HepG2 (cell line): ENCODE results near the gene TRAF4. TPM values are rescaled to one million over a fixed set of nuclear protein-coding genes. Genes with fewer than 3 reads are reported as not detected.
A peak's percentile ranks its signal among the peaks of the same experiment; 100 is the strongest.

ENCODE experiments used
- BCLAF1 ChIP-seq: fragments of 450-650 bp; IDR thresholded peaks from 2 replicates; pipeline ENCODE4 v1.6.1; 2017; ENCODE audit warnings: mild to moderate bottlenecking
- CCDC6 ChIP-seq: sonication (generic); formaldehyde crosslinking; IDR thresholded peaks from 2 replicates; pipeline ENCODE4 v1.8.1; 2022; ENCODE audit warnings: mild to moderate bottlenecking, missing genetic modification reagents, moderate library complexity
- CHD4 ChIP-seq: fragments of 200-600 bp; sonication (generic); IDR thresholded peaks from 2 replicates; pipeline ENCODE4 v1.7.0; 2017; ENCODE audit warnings: mild to moderate bottlenecking, low read length, borderline replicate concordance
- ERF ChIP-seq: IDR thresholded peaks from 2 replicates; pipeline ENCODE4 v1.6.1; 2018; ENCODE audit warnings: missing biosample characterization, missing genetic modification reagents
- MAFK ChIP-seq, 2 experiments: IDR thresholded peaks in 1 of 2; conservative IDR thresholded peaks in 1 of 2; 2 replicates each; pipeline ENCODE4 v1.6.1; 2011; ENCODE audit warnings: improper control_type of control experiment in 2 of 2, low read length in 2 of 2
- SIX1 ChIP-seq: sonication (generic); formaldehyde crosslinking; IDR thresholded peaks from 2 replicates; pipeline ENCODE4 v1.4.0; 2020; ENCODE audit warnings: missing genetic modification reagents, borderline replicate concordance
- ZEB1 ChIP-seq: IDR thresholded peaks from 2 replicates; pipeline ENCODE4 v1.6.1; 2012; ENCODE audit warnings: mild to moderate bottlenecking, low read depth, inconsistent platforms; ENCODE audit not compliant: insufficient replicate concordance
- ZNF839 ChIP-seq: sonication (generic); formaldehyde crosslinking; IDR thresholded peaks from 2 replicates; pipeline ENCODE4 v1.4.0; 2020; ENCODE audit warnings: missing genetic modification reagents, mild to moderate bottlenecking, borderline replicate concordance
- polyA plus RNA-seq, 8 experiments: library from polyadenylated mRNA; depleted of rRNA in 3 of 8; stranded (reverse) in 7 of 8; unstranded in 1 of 8; fragments of >200 nt; fragmentation: Illumina TruSeq in 4 of 8; extraction: Trizol in 4 of 8; gene quantifications; 2 replicates each; pipeline versions ENCODE4 v1.2.1 to v1.2.3, GENCODE V29; 2011 to 2016; ENCODE audit warnings: low read depth in 4 of 8, missing spikeins in 1 of 8, mixed read lengths in 1 of 8; ENCODE audit not compliant: insufficient read depth in 1 of 8
- total RNA-seq, 5 experiments: library from RNA; depleted of rRNA; stranded (reverse); fragments of >200 nt; fragmentation: Illumina TruSeq; extraction: Trizol; gene quantifications; 2 replicates each; pipeline ENCODE4 v1.2.3, GENCODE V29; 2016; ENCODE audit warnings: low read depth in 1 of 5
- TF ChIP-seq, protein P1 (sequence below): sonication (generic); formaldehyde crosslinking; IDR thresholded peaks from 2 replicates; pipeline ENCODE4 v1.9.0; 2021; ENCODE audit warnings: mild to moderate bottlenecking, missing genetic modification reagents
- TF ChIP-seq, protein P2 (sequence below): IDR thresholded peaks from 2 replicates; pipeline ENCODE4 v1.6.1; 2016; ENCODE audit warnings: low read depth
- TF ChIP-seq, protein P3 (sequence below): sonication (generic); formaldehyde crosslinking; IDR thresholded peaks from 2 replicates; pipeline ENCODE4 v1.4.0; 2020; ENCODE audit warnings: missing genetic modification reagents

The TRAF4 gene
- total and polyA plus RNA-seq, 2 of the 13 experiments (the other 11 are each of a cell fraction or from before 2014, with no cell fraction given), result 86.0 to 89.9 TPM

DNA sequence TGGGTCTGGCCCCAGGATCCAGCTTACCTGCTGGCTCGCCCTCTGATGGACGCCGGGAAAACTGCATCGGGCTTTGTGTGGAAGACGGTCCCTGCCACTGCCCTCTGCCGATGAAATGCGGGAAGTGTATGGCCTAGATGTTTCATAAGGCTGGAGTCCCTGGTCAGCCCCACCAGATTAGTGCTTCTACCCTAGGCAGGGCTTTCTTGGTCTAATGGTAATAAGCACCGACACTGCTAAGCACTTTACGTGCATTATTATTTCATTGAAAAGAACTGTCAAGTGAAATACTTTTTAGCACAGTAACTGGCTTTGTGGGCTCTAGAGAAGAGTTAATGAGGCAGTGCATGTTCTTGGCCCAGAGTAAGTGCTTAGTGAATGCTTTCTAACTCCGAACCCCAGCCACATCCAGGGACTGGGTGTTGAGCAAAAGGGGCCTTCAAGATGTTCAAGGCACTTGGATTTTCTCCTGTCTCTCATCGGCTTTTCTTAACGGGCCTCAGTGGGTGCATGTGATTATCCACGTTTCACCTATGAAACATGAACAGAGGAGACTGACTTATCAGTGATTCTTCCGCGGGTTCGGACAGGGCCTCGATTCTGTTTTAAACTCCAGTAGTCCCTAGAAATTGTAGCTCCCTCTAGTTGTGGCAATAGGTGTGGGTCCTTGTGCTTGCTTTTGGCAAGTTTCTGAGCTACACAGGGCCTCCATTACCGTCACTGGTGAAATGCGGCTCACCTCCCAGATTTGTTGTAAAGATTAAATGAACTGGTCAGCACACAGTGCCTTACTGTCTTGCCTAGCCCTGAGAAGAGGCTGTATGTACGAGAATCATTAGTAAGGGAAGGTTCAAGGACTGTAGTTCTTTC, 6.6 kb downstream of the TRAF4 start (continued):
- TF ChIP-seq, protein P1, sequence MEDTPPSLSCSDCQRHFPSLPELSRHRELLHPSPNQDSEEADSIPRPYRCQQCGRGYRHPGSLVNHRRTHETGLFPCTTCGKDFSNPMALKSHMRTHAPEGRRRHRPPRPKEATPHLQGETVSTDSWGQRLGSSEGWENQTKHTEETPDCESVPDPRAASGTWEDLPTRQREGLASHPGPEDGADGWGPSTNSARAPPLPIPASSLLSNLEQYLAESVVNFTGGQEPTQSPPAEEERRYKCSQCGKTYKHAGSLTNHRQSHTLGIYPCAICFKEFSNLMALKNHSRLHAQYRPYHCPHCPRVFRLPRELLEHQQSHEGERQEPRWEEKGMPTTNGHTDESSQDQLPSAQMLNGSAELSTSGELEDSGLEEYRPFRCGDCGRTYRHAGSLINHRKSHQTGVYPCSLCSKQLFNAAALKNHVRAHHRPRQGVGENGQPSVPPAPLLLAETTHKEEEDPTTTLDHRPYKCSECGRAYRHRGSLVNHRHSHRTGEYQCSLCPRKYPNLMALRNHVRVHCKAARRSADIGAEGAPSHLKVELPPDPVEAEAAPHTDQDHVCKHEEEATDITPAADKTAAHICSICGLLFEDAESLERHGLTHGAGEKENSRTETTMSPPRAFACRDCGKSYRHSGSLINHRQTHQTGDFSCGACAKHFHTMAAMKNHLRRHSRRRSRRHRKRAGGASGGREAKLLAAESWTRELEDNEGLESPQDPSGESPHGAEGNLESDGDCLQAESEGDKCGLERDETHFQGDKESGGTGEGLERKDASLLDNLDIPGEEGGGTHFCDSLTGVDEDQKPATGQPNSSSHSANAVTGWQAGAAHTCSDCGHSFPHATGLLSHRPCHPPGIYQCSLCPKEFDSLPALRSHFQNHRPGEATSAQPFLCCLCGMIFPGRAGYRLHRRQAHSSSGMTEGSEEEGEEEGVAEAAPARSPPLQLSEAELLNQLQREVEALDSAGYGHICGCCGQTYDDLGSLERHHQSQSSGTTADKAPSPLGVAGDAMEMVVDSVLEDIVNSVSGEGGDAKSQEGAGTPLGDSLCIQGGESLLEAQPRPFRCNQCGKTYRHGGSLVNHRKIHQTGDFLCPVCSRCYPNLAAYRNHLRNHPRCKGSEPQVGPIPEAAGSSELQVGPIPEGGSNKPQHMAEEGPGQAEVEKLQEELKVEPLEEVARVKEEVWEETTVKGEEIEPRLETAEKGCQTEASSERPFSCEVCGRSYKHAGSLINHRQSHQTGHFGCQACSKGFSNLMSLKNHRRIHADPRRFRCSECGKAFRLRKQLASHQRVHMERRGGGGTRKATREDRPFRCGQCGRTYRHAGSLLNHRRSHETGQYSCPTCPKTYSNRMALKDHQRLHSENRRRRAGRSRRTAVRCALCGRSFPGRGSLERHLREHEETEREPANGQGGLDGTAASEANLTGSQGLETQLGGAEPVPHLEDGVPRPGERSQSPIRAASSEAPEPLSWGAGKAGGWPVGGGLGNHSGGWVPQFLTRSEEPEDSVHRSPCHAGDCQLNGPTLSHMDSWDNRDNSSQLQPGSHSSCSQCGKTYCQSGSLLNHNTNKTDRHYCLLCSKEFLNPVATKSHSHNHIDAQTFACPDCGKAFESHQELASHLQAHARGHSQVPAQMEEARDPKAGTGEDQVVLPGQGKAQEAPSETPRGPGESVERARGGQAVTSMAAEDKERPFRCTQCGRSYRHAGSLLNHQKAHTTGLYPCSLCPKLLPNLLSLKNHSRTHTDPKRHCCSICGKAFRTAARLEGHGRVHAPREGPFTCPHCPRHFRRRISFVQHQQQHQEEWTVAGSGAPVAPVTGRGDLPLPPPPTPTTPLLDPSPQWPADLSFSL (CRISPR knock-in tag), result no peak
- no peak for TF ChIP-seq ZNF839 (CRISPR knock-in tag)
- 0 out of 2 replicates have a peak, but pooled peaks have one; percentile 28 for TF ChIP-seq CHD4
- no peak for TF ChIP-seq SIX1 (CRISPR knock-in tag)
- TF ChIP-seq, protein P2, sequence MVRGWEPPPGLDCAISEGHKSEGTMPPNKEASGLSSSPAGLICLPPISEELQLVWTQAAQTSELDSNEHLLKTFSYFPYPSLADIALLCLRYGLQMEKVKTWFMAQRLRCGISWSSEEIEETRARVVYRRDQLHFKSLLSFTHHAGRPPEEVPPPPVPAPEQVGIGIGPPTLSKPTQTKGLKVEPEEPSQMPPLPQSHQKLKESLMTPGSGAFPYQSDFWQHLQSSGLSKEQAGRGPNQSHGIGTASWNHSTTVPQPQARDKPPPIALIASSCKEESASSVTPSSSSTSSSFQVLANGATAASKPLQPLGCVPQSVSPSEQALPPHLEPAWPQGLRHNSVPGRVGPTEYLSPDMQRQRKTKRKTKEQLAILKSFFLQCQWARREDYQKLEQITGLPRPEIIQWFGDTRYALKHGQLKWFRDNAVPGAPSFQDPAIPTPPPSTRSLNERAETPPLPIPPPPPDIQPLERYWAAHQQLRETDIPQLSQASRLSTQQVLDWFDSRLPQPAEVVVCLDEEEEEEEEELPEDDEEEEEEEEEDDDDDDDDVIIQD (CRISPR knock-in tag), result 0 out of 2 replicates have a peak, but pooled peaks have one; percentile 10
- no peak for TF ChIP-seq CCDC6 (CRISPR knock-in tag)
- TF ChIP-seq, protein P3, sequence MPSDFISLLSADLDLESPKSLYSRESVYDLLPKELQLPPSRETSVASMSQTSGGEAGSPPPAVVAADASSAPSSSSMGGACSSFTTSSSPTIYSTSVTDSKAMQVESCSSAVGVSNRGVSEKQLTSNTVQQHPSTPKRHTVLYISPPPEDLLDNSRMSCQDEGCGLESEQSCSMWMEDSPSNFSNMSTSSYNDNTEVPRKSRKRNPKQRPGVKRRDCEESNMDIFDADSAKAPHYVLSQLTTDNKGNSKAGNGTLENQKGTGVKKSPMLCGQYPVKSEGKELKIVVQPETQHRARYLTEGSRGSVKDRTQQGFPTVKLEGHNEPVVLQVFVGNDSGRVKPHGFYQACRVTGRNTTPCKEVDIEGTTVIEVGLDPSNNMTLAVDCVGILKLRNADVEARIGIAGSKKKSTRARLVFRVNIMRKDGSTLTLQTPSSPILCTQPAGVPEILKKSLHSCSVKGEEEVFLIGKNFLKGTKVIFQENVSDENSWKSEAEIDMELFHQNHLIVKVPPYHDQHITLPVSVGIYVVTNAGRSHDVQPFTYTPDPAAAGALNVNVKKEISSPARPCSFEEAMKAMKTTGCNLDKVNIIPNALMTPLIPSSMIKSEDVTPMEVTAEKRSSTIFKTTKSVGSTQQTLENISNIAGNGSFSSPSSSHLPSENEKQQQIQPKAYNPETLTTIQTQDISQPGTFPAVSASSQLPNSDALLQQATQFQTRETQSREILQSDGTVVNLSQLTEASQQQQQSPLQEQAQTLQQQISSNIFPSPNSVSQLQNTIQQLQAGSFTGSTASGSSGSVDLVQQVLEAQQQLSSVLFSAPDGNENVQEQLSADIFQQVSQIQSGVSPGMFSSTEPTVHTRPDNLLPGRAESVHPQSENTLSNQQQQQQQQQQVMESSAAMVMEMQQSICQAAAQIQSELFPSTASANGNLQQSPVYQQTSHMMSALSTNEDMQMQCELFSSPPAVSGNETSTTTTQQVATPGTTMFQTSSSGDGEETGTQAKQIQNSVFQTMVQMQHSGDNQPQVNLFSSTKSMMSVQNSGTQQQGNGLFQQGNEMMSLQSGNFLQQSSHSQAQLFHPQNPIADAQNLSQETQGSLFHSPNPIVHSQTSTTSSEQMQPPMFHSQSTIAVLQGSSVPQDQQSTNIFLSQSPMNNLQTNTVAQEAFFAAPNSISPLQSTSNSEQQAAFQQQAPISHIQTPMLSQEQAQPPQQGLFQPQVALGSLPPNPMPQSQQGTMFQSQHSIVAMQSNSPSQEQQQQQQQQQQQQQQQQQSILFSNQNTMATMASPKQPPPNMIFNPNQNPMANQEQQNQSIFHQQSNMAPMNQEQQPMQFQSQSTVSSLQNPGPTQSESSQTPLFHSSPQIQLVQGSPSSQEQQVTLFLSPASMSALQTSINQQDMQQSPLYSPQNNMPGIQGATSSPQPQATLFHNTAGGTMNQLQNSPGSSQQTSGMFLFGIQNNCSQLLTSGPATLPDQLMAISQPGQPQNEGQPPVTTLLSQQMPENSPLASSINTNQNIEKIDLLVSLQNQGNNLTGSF (CRISPR knock-in tag), result no peak
- no peak for TF ChIP-seq BCLAF1
- TF ChIP-seq ZEB1, result no peak
- TF ChIP-seq MAFK (conservative IDR thresholded peaks at IDR 0.05 in 1 of 2, IDR thresholded peaks at IDR 0.05 in 1 of 2; ENCODE audit: low read length in 2 of 2), result no peak
- TF ChIP-seq ERF (CRISPR knock-in tag), result peak; percentile 90
